ENCODE results near the gene GABRR1. TPM values are rescaled to one million over a fixed set of nuclear protein-coding genes. Genes with fewer than 3 reads are reported as not detected.

Gene GABRR1
- total RNA-seq (2022; extraction: Qiagen RNA extraction), result not detected in 5 replicates

GRCh38 chr6:89217299-89217910, at the start of gene GABRR1:
Gene GABRR1, minus strand, starts transcription at chr6:89217358. Its CDS starts 36 bp downstream, at chr6:89217322.

GRCh38 chr6:89145956-89146717, 71.0 kb downstream of the GABRR1 start, which contains the start of gene PM20D2:
Gene PM20D2, plus strand, starts transcription at chr6:89146055. Its CDS starts 90 bp downstream, at chr6:89146145.

Other genes with a start within 250 kb of the GABRR1 start
- gene PNRC1, start 136.6 kb downstream of the GABRR1 start, total RNA-seq (2022; extraction: Qiagen RNA extraction), result 24.8 to 36.3 TPM (median 34.0 TPM) in 5 replicates
- 1.0 to 2.0 TPM (median 1.9 TPM) in 5 replicates for gene SRSF12, start 99.3 kb downstream of the GABRR1 start, total RNA-seq (2022; extraction: Qiagen RNA extraction)
- 9.5 to 14.3 TPM (median 13.4 TPM) in 5 replicates for gene PM20D2, start 71.3 kb downstream of the GABRR1 start, total RNA-seq (2022; extraction: Qiagen RNA extraction)
- not detected in 5 replicates for gene GABRR2, start 97.9 kb upstream of the GABRR1 start, total RNA-seq (2022; extraction: Qiagen RNA extraction)
- gene UBE2J1, start 135.4 kb upstream of the GABRR1 start, total RNA-seq (2022; extraction: Qiagen RNA extraction), result 12.5 to 16.9 TPM (median 15.3 TPM) in 5 replicates
- gene RRAGD, start 194.9 kb upstream of the GABRR1 start, total RNA-seq (2022; extraction: Qiagen RNA extraction), result 3.6 to 5.4 TPM (median 4.6 TPM) in 5 replicates
- gene ANKRD6, start 215.8 kb upstream of the GABRR1 start, total RNA-seq (2022; extraction: Qiagen RNA extraction), result 1.7 to 2.3 TPM (median 1.8 TPM) in 5 replicates

Measured in A549 treated with Mapracorat at 1 μM for 4 hours (cell line).